Testis (tissue), 3 donors: Measurements from ENCODE around the gene DYNC1I1. TPM values are rescaled to one million over a fixed set of nuclear protein-coding genes. Genes with fewer than 3 reads are reported as not detected.

Experiments used
- DNase-seq: peaks from one replicate; pipeline ENCODE4 v3.0.0-alpha.2; 2019
- H3K27ac ChIP-seq, 2 donors: fragments of 200-600 bp; sonication (generic); one replicate each; pipeline ENCODE4 v1.5.1; 2019
- H3K27me3 ChIP-seq: fragments of 200-600 bp; sonication (generic); one replicate; pipeline ENCODE4 v1.5.1; 2019
- H3K36me3 ChIP-seq: fragments of 200-600 bp; sonication (generic); one replicate; pipeline ENCODE4 v1.5.1; 2017; ENCODE audit warnings: low read depth; ENCODE audit errors: missing control alignments
- H3K4me1 ChIP-seq: fragments of 200-600 bp; sonication (generic); one replicate; pipeline ENCODE4 v1.5.1; 2019
- H3K4me3 ChIP-seq, 2 donors: fragments of 200-600 bp; sonication (generic); one replicate each; pipeline ENCODE4 v1.5.1; 2017 to 2019
- H3K9me3 ChIP-seq: fragments of 200-600 bp; sonication (generic); one replicate; pipeline ENCODE4 v1.5.1; 2017
- CTCF ChIP-seq, 3 experiments: fragments of 450-650 bp in 2 of 3; fragments of 200-600 bp in 1 of 3; sonication (generic) in 1 of 3; IDR thresholded peaks; one replicate each; pipeline ENCODE4 v1.5.1; 2016 to 2019; ENCODE audit warnings: antibody characterized with exemption in 3 of 3, mild to moderate bottlenecking in 2 of 3, moderate library complexity in 1 of 3
- POLR2A ChIP-seq: fragments of 450-650 bp; IDR thresholded peaks from one replicate; pipeline ENCODE4 v1.6.1; 2017; ENCODE audit warnings: antibody characterized with exemption, mild to moderate bottlenecking, moderate library complexity
- WGBS, 2 donors: methylation state at CpG; one replicate each; pipeline ENCODE4 v1.1.5; 2018; 5-methylcytosine and 5-hydroxymethylcytosine counted together
- intact Hi-C: fragments of 100-400 bp; cut with DNase I; formaldehyde crosslinking; loops from one replicate; pipeline ENCODE4 v1.15.1; 2023; ENCODE audit warnings: low total_unique reads
- polyA plus RNA-seq: library from polyadenylated mRNA; stranded (reverse); fragments of 350-450 nt; fragmentation: Illumina TruSeq; extraction: RNeasy Lipid Tissue Mini Kit (QIAGEN cat#74804); gene quantifications from one replicate; pipeline ENCODE4 v1.2.3, GENCODE V29; 2014; ENCODE audit warnings: low read depth, low replicate concordance; ENCODE audit not compliant: insufficient read depth
- total RNA-seq, 2 donors: library from RNA; depleted of rRNA; stranded (reverse); fragments of >200 nt; gene quantifications; one replicate each; pipeline ENCODE4 v1.2.3, GENCODE V29; 2016

DYNC1I1 gene
- total and polyA plus RNA-seq, 3 donors from 2014 or later, result 3.7 to 7.1 (median 5.0) TPM

DNA sequence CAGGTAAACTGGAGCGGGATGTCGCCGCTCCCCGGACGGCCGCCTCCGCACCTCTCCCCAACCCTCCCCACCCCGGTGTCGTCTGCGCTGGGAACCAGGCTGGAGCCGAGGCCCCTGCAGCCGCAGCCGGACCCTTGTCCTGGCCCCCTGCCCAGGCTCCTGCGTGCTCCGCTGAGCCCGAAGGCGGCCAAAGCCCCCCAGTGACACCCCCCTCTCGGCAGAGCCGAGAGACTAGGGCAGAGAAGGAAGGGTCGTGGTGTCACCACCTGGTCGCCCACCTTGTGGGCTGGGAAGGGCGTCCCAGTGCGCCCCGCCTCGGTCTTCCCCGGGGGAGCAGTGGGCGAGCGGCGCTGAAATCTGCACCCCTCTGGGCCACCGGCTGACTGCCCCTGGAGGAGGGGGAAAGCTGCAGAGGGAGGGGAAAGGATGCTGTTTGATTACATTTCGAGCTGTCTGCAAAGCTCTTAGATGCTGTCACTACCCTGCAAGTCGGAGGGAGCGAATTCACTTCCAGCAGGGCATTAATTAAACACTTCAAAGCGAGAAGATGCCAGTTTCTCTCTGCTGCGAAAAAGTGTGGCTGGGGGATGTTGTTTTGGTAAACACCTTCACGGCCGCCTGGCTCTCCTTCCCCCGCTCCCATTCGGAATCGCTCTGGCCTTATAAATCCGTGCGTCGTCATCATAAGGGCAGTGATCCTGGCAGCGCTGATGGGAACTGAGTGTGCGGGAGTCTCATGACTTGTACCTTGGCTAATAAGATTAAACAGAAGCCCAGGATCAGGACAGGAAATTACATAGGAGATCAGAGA, 622 bp downstream of the DYNC1I1 start:
- Histone ChIP-seq H3K36me3 (no peaks in the 10 kb centered on the region), H3K27ac (peak overlapping the region in 1 of 2 donors; percentile 79), H3K4me3 (peak overlapping the region; percentile 65 to 67), H3K27me3 (no peaks in the 10 kb centered on the region), H3K4me1 (peaks cover 3% of the 10 kb centered on the region), H3K9me3 (no peaks in the 10 kb centered on the region)
- DNase-seq, result peak; percentile 62
- 3 to 10% methylated on average over 24 to 31 of the region's 45 CpGs for WGBS, 2 donors
- intact Hi-C loops, result no loop called here
- TF ChIP-seq CTCF (IDR thresholded peaks at IDR 0.05) (no peak), POLR2A (no peak)

GRCh38 chr7:95776561-95777185, 4.3 kb downstream of the DYNC1I1 start:
- H3K36me3 ChIP-seq, result no peaks in the 10 kb centered on the region
- no peaks in the 10 kb centered on the region for H3K4me1 ChIP-seq
- no peak overlapping the region for H3K27ac ChIP-seq
- intact Hi-C loops, result no loop called here
- TF ChIP-seq POLR2A (no peak), CTCF (IDR thresholded peaks at IDR 0.05) (no peak)
- no peaks in the 10 kb centered on the region for H3K27me3 ChIP-seq
- H3K9me3 ChIP-seq, result no peaks in the 10 kb centered on the region
- H3K4me3 ChIP-seq, result no peak overlapping the region
- DNase-seq, result no peak
- 94 to 96% methylated on average over 2 of the region's 2 CpGs for WGBS, 2 donors

- TF ChIP-seq POLR2A, result no peak
- TF ChIP-seq CTCF (IDR thresholded peaks at IDR 0.05), result no peak
- intact Hi-C loops, result no loop called here
- no peaks in the 10 kb centered on the region for H3K4me1 ChIP-seq
- no peak overlapping the region for H3K27ac ChIP-seq
- H3K36me3 ChIP-seq, result no peaks in the 10 kb centered on the region
- 88 to 89% methylated on average over 7 of the region's 7 CpGs for WGBS, 2 donors
- no peaks in the 10 kb centered on the region for H3K27me3 ChIP-seq
- no peak for DNase-seq
- no peaks in the 10 kb centered on the region for H3K9me3 ChIP-seq
- H3K4me3 ChIP-seq, result no peak overlapping the region
These were observed 4.9 kb downstream of the DYNC1I1 start for GRCh38 chr7:95777269-95777668.

DNA sequence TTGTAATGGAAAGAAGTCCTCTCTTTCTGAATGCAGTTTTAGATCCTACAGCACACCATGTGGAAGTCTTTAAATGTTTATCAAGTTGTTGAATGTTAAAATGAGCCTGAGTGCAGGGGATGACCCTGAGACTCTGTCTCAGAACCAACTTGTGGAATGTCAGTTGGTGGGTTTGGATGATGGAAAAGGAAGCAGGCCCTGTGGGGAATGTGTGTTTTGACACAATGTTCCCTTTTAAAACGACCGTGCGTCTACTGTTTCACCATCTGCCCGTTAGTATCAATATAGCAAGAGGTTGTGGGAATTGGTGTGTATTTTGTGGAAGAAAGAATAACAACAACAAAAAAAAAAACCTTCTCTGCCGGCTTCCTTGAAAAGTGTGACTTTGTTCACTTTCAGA, 8.3 kb downstream of the DYNC1I1 start:
- WGBS, 2 donors, result 42 to 64% methylated on average over 5 of the region's 5 CpGs
- H3K4me3 ChIP-seq, result no peak overlapping the region
- no peak for DNase-seq
- no peaks in the 10 kb centered on the region for H3K27me3 ChIP-seq
- H3K27ac ChIP-seq, result no peak overlapping the region
- H3K9me3 ChIP-seq, result no peaks in the 10 kb centered on the region
- H3K36me3 ChIP-seq, result no peaks in the 10 kb centered on the region
- TF ChIP-seq POLR2A, result no peak
- no peak for TF ChIP-seq CTCF (IDR thresholded peaks at IDR 0.05)
- H3K4me1 ChIP-seq, result no peaks in the 10 kb centered on the region
- intact Hi-C loops, result no loop called here
